ENCODE measurements around the gene ASXL1.
"Not testable (repeated sequence)": the region's sequence is repeated elsewhere in the genome, so short reads cannot be mapped to it uniquely, and the experiment has no call there.

Gene ASXL1

DNA sequence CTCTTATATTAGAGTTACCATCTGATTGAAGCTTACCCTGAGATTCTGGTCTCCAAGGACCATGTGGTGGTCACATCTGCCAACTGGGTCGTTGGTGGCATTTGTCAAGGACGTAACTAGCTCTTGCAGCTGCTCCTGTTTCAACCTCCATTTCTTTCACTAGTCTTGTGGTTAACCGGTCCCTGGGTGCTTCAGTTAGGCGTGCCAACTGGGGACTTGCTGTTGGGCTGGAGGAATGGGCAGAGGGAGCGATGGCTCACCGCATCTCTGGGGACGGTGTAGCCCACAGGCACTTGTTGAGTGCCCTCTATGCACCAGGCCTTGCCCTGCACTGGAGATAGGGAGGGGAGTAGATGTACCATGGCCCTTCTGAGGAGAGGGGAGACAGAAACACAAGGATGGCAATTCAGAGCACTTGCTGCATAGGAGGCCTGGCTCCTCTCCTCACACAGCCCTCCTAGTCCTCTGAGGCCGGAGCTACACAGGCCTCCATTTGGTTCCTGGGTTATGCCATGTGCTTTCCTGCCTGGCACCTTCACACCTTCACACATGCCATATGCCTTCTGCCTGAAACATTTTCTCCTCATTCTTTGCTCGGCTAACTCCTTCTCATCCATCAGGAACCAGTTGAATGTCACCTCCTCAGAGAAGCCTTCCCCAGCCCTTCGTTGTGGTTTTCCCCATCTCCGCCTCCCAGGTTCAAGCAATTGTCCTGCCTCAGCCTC, 20.0 kb upstream of the ASXL1 start:
- no peak for DNase-seq

DNA sequence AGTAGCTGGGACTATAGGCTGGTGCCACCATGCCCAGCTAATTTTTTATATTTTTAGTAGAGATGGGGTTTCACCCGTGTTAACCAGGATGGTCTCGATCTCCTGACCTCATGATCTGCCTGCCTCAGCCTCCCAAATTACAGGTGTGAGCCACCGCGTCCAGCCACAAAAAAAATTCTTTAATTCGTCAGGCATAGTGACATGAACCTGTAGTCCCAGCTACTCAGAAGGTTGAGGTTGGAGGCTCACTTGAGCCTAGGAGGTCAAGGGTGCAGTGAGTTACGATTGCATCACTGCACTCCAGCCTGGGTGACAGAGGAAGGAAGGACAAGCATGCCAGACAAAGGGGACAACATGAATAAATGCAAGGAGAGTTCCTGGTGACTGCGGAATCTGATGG, 19.5 kb upstream of the ASXL1 start:
- DNase-seq: no peak

DNA sequence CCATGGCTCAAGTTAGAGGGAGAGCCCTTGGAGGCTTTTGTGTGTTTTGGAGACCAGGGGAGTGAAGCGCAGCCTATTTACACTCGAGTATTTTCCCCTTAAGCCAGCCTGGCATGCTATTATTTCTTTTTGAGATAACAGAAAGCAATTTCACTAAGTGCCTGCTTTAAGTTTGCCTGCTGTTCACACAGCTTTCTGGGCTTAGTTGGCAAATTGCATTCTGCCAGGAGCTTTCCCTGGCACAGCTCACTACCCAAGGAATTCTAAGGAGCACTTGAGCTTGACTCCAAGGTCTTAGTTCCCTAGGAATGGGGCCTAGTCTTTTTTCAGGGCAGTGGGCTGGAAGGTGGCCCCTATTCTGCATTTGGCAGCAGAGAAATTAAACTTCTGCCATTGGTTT, 19.0 kb upstream of the ASXL1 start:
- DNase-seq: no peak

DNA sequence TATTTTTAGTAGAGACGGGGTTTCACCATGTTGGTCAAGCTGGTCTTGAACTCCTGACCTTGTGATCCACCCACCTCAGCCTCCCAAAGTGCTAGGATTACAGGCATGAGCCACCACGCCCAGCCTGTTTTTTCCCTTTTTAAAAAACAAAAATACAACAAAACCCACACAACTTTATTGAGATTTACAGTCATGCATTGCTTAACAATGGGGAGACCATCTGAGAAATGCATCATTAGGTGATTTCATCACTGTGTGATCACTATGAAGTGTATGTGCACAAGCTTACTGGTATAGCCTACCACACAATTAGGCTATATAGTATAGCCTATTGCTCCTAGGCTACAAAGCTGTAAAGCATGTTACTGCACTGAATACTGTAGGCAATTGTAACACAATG, 17.1 kb upstream of the ASXL1 start:
- DNase-seq: not testable (repeated sequence)

DNA sequence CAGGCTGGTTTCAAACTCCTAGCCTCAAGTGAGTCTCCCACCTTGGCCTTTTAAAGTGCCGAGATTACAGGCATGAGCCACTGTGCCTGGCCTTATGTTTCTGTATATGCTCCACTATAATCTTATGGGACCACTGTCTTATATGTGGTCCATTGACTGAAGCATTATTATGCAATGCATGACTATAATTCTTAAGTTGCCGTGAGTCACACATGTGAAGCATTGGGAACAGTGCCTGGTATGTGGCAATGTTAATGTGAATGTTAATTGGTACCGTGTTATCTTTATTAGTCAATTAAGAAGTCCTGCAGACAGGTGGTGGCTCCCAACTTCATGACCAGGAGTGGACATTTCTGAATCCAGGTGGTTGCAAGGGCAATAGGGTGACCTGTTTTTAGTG, 14.7 kb upstream of the ASXL1 start:
- DNase-seq: no peak

DNA sequence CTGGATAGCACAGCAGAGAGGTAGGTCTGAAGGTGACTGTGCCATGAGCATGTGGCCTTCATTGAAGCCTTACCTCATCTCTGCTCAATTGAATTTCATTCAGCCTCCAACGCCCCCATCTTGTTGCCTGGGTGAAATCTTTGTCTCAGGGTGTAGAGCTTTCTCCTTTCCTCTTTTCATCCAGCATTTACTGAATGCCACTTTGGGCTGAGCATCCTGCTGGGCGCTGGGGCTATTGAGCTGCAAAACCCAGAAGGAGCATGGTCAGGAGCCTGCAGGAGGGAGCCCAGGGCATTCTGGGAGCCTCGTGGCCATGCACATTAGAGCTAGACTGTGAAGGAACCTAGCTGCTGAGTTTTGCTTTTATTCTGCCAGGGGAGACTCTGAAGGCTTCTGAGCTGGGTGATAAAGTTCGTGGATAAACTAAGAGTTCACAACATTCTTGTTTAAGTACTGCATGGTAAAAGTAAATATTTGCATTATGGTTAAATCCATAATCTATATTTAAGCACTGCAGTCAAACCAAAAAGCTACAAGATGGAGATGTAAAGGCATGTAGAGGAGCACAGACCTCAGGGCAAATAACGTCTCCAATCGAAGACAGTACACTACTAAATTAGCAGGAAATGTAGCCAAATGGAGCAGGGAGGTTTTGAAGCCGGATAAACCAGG, 13.2 kb upstream of the ASXL1 start:
- no peak for DNase-seq

DNA sequence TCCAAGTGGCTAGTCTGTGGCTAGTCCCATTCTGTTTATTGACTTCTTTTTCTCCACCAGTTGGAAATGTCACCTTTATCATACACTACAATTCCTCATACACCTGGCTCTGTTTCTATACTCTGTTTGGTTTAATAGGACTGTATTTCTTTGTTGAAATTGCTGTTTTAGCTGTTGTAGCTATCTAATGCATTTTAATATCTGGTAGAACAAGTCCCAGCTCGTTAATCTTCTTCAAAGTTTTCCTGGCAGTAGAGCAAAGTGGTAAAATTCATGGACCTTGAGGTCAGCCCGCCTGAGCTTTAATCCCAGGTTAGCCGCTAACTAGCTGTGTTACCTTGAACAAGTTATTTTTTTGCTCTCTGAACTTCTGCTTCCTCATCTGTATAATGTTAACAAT, 9.9 kb upstream of the ASXL1 start:
- no peak for DNase-seq

DNA sequence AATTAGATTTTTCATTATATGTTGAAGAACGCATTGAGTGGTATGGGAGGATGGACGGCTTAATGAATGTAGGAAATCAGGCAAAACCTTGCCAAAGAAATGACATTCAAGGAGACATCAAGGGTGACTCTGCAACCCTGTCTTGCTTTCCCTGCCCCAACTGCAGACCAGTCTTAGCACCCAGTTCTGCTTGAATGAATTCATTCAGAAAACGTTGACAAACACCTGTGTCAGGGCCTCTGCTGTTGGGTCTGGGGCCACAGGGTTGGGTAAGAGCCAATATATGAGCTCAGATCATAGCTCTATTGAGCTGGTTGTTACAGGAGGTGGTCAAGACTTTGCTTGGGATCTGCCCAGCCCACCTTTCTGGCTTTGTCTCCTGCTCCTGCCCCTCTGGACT, 7.7 kb upstream of the ASXL1 start:
- no peak for DNase-seq

DNA sequence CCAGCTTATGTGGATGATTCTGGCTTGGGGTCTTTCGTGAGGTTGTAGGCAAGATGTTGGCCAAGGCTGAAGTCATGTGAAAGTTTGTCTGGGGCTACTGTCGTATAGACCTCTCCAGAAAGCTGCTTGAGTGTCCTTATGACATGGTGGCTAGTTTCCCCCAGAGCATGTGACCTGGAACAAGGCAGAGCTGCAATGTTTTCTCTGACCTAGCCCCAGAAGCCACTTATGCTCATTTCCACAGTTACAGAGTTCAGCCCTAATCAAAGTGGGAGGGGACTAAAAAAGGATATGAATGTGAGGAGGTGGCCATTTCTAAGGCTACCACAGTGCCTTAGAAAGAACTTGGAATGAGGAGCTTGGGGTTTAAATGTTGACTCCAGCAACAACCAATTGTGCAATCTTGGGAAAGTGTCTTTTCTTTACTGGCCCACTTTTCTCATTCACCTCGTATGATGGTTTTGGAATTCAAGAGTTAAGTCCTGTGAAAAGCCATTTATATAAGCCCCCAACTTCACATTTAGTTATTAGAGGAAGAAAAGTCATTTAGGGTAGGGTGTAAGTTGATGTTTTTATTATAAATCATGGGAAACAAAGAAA, 5.9 kb upstream of the ASXL1 start:
- no peak for DNase-seq

DNA sequence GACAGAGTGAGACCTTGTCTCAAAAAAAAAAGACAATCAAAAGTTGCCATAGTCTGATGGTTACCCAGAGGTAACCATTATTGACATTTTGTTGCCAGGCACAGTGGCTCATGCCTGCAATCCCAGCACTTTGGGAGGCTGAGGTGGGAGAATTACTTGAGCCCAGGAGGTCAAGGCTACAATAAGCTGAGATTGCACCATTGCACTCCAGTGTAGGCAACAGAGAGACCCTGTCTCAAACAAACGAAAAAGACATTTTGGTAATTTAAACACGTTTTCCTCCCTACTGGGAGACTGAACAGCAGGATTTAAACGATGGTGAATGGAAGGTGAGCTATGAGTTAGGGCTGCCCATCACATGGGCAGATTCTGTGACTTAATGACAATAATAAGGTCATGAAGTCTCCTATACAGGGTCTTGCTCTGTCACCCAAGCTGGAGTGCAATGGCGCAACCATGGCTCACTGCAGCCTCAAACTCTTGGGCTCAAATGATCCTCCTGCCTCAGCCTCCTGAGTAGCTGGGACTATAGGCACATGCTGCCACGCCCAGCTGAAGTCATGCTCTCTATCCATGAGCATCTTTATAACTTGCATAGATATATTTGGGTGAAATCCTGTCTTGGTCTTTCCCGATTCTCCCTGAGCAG, 4.2 kb upstream of the ASXL1 start:
- no peak for DNase-seq

DNA sequence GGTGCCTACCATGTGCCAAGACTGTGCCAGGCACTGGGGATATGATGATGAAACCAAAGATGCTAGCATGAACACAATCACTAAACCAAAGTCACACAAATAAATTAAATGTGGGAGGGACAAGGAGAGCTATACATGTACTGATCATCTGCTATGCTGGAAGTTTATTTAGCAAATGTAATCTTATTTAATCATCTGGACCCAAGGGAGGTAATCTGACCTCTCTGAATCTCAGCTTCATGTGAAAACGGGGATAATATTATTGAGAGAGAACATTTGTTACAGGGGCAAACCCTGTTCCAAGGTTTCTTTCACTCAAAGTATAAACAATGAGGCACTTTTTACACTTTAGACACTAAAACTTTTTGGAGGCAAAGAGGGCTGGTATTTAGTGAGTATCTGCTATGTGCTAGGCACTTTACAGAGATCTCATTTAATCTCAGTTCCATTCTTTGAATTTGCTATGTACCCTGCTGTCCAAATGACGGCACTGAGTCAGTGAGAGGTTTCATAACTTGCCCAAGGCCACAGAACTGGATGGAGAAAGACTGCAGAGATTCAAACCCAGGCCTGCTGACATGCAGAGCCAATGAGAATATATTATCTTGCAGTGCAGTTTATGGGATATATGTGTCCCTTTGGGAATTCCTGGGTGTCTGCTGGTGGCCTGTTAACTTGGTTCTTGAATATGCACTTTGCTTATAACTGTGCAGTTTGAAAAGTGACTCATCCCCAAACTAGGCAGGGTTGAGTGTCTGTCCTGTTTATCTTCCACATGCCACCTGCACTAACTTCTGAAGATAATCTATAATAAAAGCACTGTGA, 3.3 kb upstream of the ASXL1 start:
- DNase-seq: no peak

DNA sequence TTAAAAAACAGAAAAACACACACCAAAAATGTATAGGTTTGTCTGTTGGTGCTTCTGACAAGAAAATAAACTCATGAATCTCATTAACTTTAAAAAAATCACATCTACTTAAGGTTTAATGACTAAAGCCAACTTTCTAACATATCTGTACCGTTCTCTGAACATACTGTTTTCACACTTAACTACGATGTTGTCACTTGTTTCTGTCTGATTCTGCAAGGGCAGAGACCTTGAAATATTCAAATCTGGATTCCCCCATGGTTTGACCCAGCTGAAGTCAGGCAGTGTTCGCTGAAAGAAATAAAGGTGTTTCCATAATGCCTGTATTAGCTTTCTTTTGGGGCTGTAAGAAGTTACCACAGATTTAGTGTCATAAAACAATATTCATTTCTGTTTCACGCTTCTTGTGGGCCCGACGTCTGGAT, 2.7 kb upstream of the ASXL1 start:
- no peak for DNase-seq

DNA sequence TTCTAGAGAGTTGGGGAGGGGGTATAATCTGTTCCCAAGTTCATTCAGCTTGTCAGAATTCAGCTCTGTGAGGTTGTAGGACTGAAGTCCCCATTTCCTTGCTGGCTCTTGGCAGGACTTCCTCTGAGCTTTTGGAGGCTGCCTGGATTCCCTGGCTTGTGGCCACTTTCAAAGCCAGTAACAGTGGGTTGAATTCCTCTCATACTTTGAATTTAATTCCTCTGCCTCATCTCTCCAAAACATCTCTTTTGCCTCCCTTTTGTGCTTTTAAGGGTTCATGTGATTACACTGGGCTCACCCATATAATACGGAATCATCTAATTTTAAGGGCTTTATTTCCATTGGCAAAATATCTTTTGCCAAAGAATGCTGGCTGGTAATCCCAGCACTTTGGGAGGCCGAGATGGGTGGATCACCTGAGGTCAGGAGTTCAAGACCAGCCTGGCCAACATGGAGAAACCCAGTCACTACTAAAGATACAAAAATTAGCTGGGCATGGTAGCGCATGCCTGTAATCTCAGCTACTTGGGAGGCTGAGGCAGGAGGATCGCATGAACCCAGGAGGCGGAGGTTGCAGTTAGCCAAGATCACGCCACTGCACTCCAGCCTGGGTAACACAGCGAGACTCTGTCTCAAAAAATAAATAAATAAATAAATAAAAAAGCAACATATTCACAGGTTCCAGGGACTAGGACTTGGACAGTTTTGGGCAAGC, 2.1 kb upstream of the ASXL1 start:
- not testable (repeated sequence) for DNase-seq

DNA sequence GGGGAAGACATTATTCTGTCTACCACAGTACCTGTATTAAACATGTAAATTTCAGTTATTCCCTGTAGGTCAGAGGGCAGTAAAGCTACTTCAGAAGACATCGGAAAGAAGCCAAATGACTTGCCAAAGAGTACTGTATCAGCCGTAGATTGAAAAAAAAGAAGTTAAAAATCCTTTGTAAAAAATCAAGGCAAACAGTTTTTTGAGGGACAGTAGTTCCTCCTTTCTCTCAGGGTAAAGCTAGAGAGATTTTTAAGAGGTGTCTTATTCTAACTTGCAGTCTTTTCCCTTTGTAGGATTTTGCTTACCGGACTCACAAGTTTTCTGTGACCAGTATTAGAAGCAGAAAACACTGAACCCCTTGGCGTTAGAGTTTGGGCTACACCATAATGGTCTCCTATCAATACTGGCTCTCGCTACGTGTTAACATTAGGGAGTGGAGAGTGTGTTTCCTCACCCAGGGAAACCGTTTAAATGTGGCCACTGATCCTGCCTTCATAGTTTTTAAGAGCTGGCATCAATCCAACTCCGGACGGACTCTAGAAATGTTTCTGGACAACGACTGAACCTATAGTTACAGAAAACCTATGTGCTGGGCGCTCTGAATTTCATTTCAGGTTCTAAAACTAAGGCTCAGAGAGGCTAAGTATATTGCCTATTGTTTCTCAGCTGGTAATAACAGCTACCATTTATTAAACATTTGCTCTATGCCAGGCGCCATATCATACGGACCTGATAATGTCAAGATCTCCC, 1.3 kb upstream of the ASXL1 start:
- no peak for DNase-seq

DNA sequence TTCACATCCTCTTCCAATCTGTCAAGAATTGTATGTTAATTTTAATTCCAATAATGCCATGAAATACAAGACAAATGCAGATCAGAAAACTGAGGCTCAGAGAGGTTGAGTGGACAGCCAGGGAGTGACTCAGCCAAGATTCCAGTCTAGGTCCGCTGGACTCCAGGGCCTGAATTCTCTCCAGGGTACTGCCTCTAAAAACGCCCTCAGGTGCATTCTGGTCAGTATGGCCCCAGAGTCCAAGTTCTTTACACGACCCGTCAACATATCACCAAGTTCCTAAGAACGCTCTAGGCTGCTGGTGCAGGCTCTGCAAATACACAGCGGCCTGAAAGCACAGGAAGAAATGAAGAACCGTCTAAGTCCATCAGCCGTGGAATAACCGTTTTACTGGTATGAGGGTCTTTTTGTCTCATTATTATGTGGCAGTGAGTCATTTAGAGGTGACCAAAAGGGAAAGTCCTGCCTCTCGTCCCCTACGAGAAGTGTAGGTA, 709 bp upstream of the ASXL1 start:
- DNase-seq: no peak

DNA sequence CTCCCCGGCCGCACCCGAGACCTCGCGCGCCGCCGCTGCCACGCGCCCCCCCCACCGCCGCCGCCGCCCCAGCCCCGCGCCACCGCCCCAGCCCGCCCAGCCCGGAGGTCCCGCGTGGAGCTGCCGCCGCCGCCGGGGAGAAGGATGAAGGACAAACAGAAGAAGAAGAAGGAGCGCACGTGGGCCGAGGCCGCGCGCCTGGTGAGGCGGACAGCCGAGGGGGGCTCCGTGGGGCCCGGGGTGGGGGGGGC, 426 bp downstream of the ASXL1 start:
- no peak for DNase-seq

DNA sequence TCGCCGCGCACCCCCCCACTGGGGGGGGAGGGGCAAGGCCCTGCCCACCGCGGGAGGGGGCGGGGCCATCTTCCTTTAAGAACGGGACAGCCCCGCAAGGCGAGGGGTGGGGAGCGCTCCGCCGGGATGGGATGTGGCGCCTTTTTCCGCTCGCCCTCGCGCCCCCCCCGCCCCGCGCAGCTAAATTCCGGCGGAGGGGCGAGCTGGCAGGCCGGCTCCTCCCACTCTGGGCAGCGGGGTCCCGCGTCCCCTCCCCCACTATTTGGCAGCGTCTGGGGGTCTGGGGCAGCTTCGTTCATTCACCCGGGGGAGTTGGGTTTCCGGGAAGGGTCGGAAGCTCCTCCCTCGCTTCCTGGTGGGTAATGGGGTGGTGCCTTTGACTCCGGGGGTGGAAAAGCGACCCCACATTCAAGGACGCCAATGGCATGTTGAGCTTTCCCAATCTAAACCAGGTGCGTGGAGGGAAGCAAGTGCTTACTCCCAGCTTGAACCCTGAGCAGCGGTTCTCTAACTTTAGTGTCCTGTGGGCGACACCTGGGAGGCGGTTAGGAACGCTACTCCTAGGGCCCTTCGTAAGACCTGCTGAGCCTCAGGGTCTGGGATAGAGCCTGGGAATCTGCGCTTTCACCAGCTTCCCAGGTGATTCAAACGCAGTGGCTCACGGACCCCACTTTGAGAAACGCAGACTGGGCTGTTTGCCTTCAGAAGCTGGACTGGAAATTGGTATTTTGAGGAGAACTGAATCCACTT, 927 bp downstream of the ASXL1 start:
- peak; percentile 75 to 85 for DNase-seq

DNA sequence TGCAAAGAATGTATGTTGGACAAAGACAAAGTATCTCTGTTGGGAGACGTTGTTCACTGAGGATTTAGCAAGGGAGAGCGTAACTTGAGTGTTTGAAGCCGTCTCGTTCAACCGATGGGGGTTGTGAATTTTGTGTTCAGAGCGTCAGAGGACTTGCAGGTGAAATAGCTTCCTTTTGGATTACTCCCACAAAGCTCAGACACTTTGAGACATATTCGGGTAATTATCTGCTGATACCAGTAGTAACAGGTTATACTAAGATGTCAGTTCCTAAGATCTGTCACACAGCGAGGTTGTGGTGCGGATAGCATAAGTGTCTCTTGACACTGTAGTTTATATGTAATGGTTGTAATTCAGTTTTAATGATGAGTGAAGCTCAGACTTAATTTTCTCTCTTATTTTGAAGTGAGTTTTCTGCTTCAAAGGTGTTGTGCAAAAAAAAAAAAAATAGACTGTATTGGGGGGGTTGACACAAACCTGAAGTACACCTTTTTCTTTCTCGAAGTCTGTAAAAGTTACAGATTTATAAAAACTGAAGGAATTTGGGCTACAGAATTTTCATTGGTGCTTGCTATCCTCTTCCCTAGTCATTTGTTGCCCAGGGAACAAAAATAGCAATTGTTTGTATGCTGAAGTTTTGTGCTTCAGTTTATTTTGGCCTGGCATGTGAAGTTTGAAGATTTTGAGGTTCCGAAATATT, 1.7 kb downstream of the ASXL1 start:
- DNase-seq: no peak

DNA sequence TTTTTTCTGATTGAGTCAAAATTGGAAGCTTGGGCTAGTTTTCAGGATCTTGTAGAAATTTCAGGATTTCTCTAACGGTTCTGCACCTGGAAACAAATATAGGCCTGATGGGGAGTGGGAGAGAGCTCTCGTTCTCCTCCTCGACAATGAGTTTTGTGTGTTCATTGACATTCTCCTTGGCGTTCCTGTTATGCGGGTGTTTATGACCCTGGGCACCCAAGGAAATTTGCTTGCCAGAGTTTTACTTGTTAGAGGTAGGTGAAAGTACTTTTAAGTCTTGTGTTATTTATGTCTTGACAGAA, 2.2 kb downstream of the ASXL1 start:
- DNase-seq: no peak

DNA sequence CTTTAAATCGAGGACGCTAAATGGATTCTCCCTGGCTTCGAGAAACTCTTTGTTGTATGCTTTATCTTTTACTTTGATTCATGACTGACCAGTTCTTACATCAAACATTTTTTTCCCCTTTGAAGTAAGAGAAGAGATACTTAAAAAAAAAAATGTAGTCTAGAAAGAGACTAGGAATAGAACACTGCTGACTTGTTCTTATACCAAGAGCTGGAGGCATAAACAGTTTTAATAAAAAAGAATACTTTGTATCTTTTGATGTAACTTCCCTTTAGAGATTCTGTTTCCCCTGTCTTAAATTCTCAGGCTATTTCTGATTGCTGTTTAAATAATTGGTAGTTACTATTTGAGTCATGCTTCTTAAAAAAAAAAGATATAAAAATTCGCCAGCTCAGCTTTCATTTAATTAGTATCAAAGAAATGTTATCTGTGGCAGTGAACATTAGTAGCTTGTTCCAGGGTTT, 4.8 kb downstream of the ASXL1 start:
- DNase-seq: no peak

All from activated CD4-positive, alpha-beta T cell treated with anti-CD3 and anti-CD28 coated beads for 4 hours (primary cell).